Tibial nerve (tissue), 3 donors: ENCODE measurements around the gene NWD2.

ENCODE experiments used
- CTCF ChIP-seq, 5 experiments: fragments of 200-600 bp in 3 of 5; fragments of 450-650 bp in 2 of 5; sonication (generic) in 3 of 5; IDR thresholded peaks; one replicate each; pipeline ENCODE4 v1.5.1; 2016 to 2019; ENCODE audit warnings: antibody characterized with exemption in 5 of 5, mild to moderate bottlenecking in 3 of 5, moderate library complexity in 2 of 5
- POLR2A ChIP-seq, 2 donors: fragments of 450-650 bp; IDR thresholded peaks; one replicate each; pipeline ENCODE4 v1.6.1; 2017; ENCODE audit warnings: antibody characterized with exemption in 2 of 2, mild to moderate bottlenecking in 2 of 2, moderate library complexity in 2 of 2

- no peak for TF ChIP-seq CTCF (IDR thresholded peaks at IDR 0.05)
- TF ChIP-seq POLR2A (IDR thresholded peaks at IDR 0.05): no peak
Observed at GRCh38 chr4:37243051-37243450, 1.5 kb upstream of the NWD2 start.
